ENCODE data around the gene SNIP1. TPM values are rescaled to one million over a fixed set of nuclear protein-coding genes. Genes with fewer than 3 reads are reported as not detected.
"Not testable (repeated sequence)": the region's sequence is repeated elsewhere in the genome, so short reads cannot be mapped to it uniquely, and the experiment has no call there.

The SNIP1 gene
- total RNA-seq (2014; rRNA removed; shearing (Covaris generic)), result 11.3 and 16.5 TPM in 2 replicates
- polyA plus RNA-seq (2015; cell fraction: cytosol; rRNA removed), result 7.8 and 10.0 TPM in 2 replicates
- polyA plus RNA-seq (2015; cell fraction: nucleus; rRNA removed), result 26.7 and 37.3 TPM in 2 replicates

GRCh38 chr1:37553927-37554808 lies at the start of gene SNIP1:
Gene SNIP1 (minus strand): TSS chr1:37554293. CDS start chr1:37554229, 64 bp downstream.
- peak; percentile 87 for DNase-seq (ENCODE audit: low read depth)

GRCh38 chr1:37602750-37603694 lies 48.9 kb upstream of the SNIP1 start:
- no peak for DNase-seq (ENCODE audit: low read depth)

- DNase-seq (ENCODE audit: low read depth), result no peak
Measured at GRCh38 chr1:37601441-37601840, 47.3 kb upstream of the SNIP1 start.

GRCh38 chr1:37599940-37600339 lies 45.8 kb upstream of the SNIP1 start:
- DNase-seq (ENCODE audit: low read depth), result no peak

- DNase-seq (ENCODE audit: low read depth), result no peak
Measured at GRCh38 chr1:37596182-37596667, 42.1 kb upstream of the SNIP1 start.

- DNase-seq (ENCODE audit: low read depth), result peak; percentile 94
Measured at GRCh38 chr1:37595440-37596181, 41.5 kb upstream of the SNIP1 start, which contains the start of gene GNL2. Gene GNL2 (minus strand): TSS chr1:37595937. CDS start chr1:37595822, 115 bp downstream.

- DNase-seq (ENCODE audit: low read depth), result no peak
Measured at GRCh38 chr1:37593726-37594125, 39.6 kb upstream of the SNIP1 start.

GRCh38 chr1:37588939-37589338 lies 34.8 kb upstream of the SNIP1 start:
- DNase-seq (ENCODE audit: low read depth), result no peak

GRCh38 chr1:37584544-37584943 lies 30.5 kb upstream of the SNIP1 start:
- not testable (repeated sequence) for DNase-seq (ENCODE audit: low read depth)

- DNase-seq (ENCODE audit: low read depth), result no peak
Measured at GRCh38 chr1:37575692-37576091, 21.6 kb upstream of the SNIP1 start.

GRCh38 chr1:37574834-37575480 lies 20.9 kb upstream of the SNIP1 start:
- DNase-seq (ENCODE audit: low read depth), result peak; percentile 81

- DNase-seq (ENCODE audit: low read depth), result no peak
Measured at GRCh38 chr1:37570528-37571334, 16.6 kb upstream of the SNIP1 start.

- DNase-seq (ENCODE audit: low read depth), result no peak
Measured at GRCh38 chr1:37567023-37567422, 12.9 kb upstream of the SNIP1 start.

GRCh38 chr1:37564892-37565291 lies 10.8 kb upstream of the SNIP1 start:
- no peak for DNase-seq (ENCODE audit: low read depth)

- no peak for DNase-seq (ENCODE audit: low read depth)
Measured at GRCh38 chr1:37562984-37563383, 8.9 kb upstream of the SNIP1 start.

- DNase-seq (ENCODE audit: low read depth), result peak; percentile 52
Measured at GRCh38 chr1:37561133-37562132, 7.3 kb upstream of the SNIP1 start.

GRCh38 chr1:37560401-37561132 lies 6.5 kb upstream of the SNIP1 start:
- no peak for DNase-seq (ENCODE audit: low read depth)
